GM04503 (cell line): Measurements from ENCODE around the gene PPP1R2B.
A peak's percentile ranks its signal among the peaks of the same experiment; 100 is the strongest.
"Not testable (repeated sequence)": the region's sequence is repeated elsewhere in the genome, so short reads cannot be mapped to it uniquely, and the experiment has no call there.

Source experiments
- DNase-seq: peaks from one replicate; pipeline ENCODE4 v3.0.0-alpha.2; 2012; ENCODE audit warnings: low read depth

Gene PPP1R2B

DNA sequence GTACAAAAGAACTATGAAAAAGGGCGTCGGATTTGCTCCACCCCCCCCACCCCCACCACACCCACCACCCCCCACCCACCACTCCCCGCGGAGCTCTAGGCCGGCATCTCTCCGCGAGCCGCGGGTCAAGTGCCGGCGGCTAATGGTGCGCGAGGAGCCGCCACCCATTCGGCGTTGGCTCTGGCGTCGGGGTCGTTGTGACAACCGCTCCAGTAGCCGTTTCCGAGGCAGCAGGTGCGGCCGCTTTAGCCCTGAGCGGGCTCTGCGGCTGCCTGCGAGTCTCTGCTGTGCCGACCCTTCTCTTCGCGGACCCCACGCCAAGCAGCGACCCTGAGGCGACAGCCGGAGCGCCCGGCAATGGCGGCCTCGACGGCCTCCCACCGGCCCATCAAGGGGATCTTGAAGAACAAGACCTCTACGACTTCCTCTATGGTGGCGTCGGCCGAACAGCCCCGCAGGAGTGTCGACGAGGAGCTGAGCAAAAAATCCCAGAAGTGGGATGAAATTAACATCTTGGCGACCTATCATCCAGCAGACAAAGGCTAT, at the start of gene PPP1R2B:
Gene PPP1R2B, plus strand, starts transcription at position 90 of the 546 bp plus-strand sequence. Its CDS starts 268 bp downstream, at position 358.
- DNase-seq, result no peak

DNA sequence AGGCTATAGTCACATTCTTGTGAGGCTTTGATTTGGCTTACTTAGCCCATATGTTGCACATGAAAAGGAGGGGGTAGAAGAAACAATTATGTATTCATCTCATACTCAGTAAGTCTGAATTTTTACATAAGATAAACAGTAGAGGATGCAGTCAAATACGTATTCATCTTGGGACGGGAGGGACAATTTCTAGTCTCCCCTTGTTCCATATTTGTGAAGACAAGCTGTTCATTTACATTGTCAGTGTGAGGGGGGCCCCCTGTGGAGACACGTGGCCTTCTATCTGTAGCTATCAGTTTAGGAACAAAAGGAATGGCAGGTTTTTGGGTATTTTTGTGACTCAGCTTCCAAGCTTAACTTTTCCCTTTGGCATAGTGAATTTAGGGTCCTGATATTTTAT, 49.2 kb upstream of the PPP1R2B start:
- no peak for DNase-seq

DNA sequence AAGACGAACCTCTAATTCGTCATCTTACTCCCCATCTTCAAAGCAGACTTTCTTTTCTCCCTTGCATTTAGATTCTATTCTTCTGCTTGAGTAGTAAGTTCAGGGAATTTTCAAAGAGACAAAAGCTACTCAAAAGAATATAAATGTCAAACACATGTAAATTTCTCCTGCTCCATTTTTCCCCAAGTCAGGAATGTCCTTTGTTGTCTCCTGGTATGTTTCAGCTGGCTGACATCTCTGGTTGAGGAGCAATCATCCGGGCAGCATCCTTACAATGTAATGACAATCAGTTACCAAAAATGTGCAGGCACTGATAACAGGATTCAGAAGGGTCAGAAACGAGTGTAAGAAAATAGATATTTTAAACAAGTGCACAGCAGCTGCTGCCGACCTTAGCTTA, 47.6 kb upstream of the PPP1R2B start:
- no peak for DNase-seq

DNA sequence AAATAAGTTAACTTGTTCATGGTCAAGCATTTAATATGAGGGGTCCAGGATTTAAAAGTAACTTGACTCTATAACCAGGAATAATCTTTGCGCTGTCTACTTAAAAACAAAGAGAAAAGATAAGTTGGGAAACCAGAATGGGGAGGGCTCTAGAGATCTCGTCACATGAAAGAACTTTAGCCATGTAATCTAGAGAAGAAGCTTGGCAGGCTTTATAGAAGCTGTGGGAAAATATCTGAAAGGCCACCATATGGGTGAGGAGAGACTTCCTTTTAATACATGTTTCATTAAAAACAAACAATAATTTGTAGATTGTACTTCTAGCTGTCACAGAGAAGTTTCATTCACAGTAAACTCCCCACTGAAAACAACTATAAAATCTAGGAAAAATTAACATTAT, 46.7 kb upstream of the PPP1R2B start:
- DNase-seq, result no peak

DNA sequence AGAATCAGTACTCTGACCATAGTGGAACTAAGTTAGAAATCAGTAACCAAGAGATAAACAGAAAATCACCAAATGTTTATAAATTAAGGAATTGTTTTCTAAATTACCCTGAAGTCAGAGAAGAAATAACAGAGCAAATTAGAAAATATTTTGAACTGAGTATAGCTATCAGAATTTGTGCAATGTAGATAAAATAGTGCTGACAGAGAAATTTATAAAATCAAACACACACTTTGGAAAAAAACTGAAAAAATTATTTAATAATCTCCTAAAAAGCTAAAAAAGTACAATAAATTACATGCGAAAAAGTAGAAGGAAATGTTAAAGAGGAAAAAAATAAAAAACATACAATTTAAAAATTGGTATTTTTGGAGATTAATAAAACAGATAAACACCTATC, 37.1 kb upstream of the PPP1R2B start:
- DNase-seq, result no peak

DNA sequence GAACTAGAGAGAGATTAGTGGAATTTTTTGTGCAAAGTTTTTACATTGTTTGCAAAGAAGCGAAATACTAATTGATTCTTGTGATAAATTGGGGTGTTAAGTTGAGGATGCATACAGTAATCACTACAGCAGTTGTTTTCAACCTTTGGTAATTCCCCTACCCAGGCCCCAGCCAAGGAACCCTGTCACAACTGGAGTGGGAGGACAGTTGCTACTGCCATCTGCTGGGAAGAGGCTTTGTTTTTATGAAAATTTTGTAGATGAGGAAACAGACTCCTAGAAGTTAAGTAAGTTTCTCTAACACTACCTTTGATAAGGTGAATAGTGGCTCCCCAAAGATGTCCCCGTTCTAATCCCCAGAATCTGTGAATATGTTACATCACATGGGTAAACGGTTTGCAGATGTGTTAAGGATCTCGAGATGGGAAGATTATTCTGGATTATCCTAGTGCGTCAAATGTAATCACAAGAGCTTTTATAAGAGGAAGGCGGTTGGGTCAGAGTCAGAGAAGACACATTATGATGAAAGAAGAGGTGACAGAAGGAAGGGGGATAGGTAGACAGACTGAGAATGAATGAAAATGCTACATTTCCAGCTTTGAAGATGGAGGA, 34.0 kb upstream of the PPP1R2B start:
- DNase-seq, result no peak

DNA sequence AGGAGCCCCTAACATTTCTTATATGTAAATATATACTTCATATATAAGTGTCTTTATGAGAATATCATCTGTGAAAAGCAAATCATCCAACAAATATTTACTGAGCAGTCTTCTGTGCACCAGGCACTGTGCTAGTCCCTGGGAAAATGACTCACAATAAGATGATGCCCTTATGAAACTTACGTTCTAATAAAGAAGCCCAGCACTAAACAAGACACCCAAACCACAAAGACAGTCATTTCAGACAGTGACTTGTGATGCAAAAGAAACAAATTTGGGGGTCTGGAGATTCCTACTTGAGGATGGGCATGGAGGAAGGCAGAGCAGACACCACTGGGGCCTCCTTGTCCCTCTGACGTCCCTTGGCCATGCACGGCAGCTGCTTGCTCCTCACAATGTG, 30.6 kb upstream of the PPP1R2B start:
- no peak for DNase-seq

DNA sequence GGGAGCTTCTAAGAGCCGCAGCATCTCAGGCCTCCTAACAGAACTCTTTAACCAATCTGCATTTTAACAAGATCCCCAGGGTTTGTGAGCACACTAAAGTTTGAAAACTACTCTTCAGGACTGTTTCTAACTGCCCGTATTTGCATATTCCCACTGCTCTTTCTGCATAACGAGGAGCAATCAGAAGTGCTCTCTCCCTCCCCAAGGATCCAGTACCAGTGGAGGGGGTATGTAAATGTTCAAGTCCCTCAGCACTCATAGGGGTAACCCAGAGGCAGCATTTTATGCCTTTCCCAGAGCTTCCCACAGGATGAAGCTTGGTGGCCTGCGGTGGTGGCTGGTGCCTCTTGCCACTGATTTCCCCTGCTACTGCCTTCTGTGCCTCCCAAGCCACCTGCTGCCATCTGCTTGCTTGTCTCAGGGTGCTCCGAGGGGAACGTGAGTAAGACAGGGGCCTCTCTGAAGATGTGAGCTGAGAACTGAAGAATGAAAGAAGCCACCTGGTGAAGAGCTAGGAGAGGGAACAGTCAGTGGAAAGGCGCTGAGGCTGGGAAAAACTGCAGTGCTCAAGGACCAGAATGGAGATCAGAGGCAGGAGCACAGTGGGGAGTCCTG, 30.0 kb upstream of the PPP1R2B start:
- DNase-seq, result no peak

DNA sequence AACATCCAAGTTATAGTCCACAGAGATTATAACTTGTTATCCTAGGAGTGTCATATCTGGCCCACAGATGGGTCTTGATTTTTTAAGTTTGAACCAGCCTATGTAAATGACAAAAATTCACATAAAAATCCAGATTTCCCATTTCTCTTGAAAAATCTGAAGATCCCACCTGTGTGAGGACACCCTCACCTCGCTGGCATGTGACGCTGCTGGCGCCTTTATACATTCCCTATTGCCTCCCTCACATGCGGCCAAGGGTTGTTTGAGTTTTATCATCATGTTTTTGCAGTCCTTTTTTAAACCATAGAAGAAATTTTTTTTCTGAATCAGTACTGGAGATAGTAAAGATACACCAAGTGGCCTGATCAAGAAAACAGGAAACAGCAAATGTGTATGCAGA, 25.9 kb upstream of the PPP1R2B start:
- no peak for DNase-seq

DNA sequence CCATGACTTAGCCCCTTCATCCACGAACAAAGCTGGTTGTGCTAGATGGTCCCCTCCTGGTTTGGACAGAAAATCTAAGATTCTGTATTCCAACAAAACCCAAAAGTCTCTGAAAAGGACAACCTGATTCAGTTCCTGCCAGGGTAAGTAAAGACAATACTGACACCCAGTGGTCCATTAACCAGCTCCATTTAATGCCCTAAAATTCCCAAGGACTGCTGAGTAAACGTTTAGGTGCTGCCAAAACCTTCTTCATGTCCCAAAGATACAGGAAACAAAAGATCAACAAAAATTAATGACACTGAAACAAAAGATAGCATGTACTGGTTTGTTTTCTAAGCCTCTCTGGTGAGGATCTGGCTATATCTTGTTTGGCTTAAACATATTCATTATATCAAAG, 25.3 kb upstream of the PPP1R2B start:
- DNase-seq, result peak; percentile 18

DNA sequence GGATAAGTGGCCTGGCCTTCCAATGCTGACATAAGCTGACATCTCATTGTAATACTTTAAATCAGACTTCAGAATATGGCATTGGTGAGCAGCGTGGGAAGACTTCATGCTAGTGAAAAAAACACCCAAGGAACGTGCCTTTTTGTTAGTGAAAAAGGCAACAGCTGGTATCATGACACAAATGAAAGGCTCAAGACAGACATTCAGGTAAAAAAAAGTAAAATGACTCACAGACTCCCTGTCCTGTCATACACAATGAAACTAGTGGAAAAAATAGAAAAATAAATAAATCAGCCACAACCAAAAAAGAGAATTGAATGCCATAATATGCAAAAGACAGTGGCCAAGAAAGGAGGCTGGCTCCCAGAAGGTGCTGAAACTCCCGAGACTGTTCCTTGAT, 24.4 kb upstream of the PPP1R2B start:
- no peak for DNase-seq

DNA sequence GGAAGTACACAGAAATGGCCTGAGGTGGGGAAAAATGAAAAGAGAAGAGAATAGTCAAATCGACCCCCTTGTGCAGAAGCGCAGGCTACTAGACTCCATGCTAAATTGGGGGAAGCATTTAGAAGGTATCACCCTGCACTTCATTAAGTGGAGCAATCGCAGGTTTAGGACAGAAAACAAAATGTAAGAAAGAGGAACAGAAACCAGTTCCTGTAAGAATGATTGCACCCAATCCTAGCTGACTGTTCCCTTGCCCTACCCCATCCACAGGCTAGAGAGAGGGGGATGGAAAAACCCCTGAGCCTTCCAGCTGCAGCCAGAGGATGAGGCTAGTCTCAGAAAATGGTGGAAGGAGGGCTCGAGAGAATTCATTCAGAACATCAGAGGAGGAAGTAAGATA, 23.9 kb upstream of the PPP1R2B start:
- no peak for DNase-seq

DNA sequence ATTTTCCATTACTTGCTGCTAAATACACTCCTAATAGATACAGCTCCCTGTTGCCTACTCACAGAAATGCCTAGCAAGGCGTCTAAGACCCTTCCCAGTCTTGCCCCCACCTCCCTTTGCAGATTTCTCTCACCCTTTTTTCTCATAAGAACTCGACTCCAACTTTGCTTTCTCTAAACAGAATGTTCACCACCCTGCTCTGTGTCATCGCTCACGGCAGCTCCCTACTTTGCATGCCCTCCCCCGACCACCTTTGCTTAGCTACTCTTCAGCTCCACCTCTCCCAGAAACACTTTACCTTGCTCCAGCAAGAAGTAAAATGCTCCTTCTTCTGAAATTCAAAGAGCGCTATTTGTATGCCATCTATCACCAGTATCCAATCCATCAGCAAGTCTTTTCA, 15.2 kb upstream of the PPP1R2B start:
- no peak for DNase-seq

DNA sequence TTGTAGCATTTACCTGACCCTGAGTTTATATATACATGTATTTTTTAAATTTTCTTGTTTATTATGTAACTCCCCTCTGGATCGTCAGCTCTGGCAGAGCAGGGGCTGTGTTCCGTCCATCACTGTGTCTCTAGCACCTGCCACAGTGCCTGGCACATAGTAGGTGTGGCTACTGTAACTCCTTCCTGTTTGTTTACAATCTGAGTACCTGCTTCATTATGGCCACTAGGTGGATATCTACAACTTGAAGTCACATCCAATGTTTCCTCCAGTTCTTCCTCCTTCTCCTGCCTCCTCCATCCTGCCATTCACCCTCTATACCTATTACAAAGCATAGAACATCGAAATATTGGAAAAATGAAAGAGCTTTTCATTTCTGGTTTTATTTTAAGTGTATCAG, 14.2 kb upstream of the PPP1R2B start:
- DNase-seq, result no peak

DNA sequence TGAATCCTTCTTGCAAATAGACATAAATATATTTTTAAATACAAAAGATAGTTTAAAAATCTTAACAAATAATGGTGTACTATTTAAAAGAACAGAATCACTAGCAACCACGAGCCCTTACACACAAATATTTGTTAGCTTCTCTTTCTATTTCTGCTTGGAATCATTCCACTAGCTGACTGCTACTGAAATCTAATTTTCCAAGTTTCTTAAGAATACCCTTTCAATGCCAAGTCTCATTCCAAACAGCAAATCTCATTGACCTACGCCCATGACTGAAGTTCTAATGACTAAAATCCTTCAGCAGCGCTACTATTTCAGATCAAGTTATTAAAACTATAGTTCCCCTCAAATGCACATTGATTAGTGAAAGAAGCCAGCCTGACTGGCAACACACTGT, 13.2 kb upstream of the PPP1R2B start:
- no peak for DNase-seq

DNA sequence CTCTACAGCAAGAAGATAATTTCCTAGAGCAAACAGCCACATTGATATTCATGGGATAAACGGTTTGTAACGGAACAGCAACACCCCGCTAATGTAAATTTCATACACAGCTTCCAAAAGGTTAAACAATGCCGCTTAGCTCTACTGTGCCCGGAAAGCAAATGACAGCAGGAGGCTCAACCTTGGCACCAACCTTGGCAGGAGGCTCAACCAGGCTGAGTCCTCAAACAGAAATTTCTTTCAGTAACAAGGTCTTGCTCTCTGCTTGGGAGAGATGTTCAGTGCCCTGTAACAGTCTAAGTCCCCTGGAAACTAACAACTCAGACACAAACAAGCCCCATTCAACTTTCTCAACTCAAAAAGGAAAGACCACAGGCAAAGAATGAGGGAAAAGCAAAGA, 11.1 kb upstream of the PPP1R2B start:
- no peak for DNase-seq

DNA sequence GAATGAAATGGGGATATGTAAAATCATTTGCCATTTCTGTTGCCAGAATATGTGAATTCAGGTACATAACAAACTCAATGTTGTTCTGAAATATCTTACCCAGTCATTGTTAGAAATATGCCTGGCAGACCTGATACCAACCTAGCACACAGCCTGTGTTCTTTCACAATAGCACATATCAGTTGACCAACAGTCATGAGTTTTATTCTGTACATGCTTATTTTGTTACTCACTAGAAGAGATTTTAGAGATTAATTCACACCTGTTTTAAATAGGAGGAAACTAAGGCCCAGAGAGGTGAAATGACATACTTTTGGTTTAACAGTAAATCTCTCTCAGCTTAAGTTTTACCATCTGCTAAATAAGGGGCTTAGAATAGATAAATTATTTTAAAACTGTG, 8.4 kb upstream of the PPP1R2B start:
- DNase-seq, result no peak

DNA sequence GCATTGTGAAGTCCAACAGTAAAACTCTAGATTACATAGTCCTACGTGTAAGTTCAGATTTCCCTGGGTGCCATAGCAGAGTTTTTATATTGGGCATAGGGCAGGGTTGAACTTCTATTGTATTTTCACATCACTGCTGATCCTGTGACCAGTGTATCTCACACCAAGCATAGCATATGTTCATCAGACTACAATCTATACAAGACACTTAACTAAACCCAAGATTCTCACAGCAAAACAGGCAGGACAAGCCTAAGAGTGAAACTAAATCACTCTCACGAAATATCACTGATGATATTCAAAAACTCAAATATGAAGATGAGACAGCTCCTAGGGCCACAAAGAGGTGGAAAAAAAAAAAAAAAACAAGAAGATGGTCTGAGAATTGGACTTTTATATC, 3.2 kb upstream of the PPP1R2B start:
- DNase-seq, result no peak

DNA sequence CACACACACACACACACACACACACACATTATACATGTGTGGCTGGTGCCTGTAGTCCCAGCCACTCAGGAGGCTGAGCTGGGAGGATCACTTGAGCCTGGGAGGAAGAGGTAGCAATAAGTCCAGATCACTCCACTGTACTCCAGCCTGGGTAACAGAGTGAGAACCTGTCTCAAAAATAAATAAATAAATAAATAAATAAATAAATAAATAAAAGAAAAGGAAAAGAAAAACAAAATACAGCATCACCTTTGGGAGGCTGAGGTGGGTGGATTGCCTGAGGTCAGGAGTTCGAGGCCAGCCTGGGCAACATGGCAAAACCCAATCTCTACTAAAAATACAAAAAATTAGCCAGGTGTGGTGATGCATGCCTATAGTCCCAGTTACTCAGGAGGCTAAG, 1.6 kb upstream of the PPP1R2B start:
- DNase-seq, result not testable (repeated sequence)

DNA sequence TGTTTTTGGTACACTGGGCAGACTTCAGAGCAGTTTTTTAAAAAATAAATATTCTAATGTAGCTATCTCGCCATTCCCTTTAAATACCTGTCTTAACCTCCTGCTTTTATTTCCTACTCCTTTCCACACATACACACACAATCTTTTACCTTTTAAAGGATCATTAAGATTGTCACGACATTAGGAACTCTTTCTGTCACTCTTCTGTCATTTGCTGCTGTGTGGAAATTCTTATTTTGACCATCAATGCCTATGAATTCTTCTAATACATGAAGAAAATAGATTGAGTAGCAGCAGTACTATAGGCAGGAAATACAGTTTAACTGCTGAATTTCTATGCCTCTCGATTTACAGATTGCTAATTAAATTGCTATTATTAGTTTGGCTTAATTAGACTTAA, 1.8 kb downstream of the PPP1R2B start:
- DNase-seq, result no peak

DNA sequence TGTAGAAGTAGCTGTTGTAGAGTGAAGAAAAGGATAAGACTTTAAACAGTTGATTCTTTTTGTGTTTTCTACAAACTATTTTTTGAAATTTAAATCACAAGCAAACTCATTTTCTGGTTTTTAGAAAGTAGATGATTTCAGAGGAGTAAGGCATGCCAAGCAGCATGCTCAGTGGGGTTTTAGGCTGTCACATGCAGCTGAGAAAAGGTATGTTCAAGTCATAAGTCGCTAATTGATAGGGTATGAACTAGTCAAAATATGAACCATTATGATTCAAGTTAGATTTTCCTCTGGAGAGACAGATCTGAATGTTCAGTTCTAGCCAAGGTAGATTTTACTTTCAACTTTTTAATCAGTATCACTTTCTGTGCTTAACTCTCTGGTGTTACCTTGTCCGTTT, 3.0 kb downstream of the PPP1R2B start:
- DNase-seq, result not testable (repeated sequence)

DNA sequence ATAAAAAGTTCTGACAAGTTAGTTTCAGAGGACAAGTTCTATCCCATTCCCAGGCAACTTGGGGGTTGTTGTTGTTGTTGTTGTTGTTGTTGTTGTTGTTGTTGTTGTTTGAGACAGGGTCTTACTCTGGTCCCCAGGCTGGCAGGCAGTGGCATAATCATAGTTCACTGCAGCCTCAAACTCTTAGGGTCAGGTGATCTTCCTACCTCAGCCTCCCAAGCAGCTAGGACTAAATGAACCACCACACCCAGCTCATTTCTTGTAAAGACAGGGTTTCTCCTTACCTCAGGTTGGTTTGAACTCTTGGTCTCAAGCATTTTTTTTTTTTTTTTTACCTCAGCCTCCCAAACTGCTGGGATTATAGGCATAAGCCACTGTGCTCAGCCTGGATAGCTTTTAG, 15.3 kb downstream of the PPP1R2B start:
- no peak for DNase-seq

DNA sequence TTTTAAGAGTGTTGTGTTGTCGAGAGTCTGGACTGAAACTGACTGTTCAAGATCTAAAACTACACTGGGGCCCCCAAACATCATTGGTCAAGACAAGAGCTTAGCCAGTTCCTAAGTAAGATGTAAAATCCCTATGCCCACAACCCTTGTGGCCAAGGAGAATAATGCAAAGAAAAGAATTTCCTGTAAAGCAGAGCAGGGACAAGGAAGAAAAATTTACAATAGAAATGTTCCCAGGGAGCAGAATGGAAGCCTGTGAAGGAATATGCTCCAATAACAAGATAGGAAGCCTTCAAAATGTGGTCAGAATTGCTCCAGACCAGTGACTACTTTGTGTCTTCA, 20.4 kb downstream of the PPP1R2B start:
- no peak for DNase-seq

DNA sequence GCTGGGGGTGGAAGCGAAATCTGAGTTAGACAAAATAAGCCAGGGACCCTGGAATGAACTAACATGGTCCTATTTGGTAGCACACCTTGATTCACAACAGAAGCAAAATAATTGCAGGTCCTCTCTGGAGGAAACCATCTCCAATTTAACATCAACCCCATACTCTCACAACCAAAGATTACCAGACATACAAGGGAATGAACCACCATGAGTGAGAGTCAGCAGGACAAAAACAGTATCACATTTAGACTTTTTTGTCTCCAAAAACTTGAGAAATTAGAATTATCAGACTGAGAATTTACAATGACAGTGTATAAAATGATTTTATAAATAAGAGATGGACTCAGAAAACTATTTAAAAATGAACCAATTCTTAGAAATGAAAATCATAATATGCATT, 21.1 kb downstream of the PPP1R2B start:
- no peak for DNase-seq
